IMR-90 (cell line): ENCODE data around the gene MSMO1. TPM values are rescaled to one million over a fixed set of nuclear protein-coding genes. Genes with fewer than 3 reads are reported as not detected.

Experiments
- ATAC-seq: fragments of 200-7000 bp; cut with Tn5 transposase; 2 replicates; pipeline ENCODE4 v1.9.1; 2020; ENCODE audit warnings: low read depth, mild to moderate bottlenecking, moderate library complexity
- BruUV-seq: library from RNA; stranded (reverse); fragments of 400-500 nt; replicated peaks from 2 replicates; lab custom pipeline; 2021; lab: Mats Ljungman, UMichigan
- CTCF ChIA-PET: fragments of 300-600 bp; formaldehyde crosslinking; extraction: SDS; loops from one replicate; lab custom pipeline; 2021; ENCODE audit warnings: antibody characterized with exemption; lab: Yijun Ruan, JAX
- POLR2A ChIA-PET: fragments of 300-600 bp; sonication (Branson Sonifier 250); formaldehyde crosslinking; loops from one replicate; lab custom pipeline; 2022; ENCODE audit warnings: antibody characterized with exemption; ENCODE audit not compliant: unreplicated experiment; lab: Charles Lee
- DNase-seq: peaks from one replicate; pipeline ENCODE4 v3.0.0; 2013
- H2AFZ ChIP-seq: replicated peaks from 2 replicates; pipeline ENCODE3; 2013; ENCODE audit warnings: low read length, mild to moderate bottlenecking; ENCODE audit not compliant: poor library complexity
- H2AK5ac ChIP-seq: 2 replicates; pipeline ENCODE4 v1.6.1; 2013; ENCODE audit warnings: low read depth, low read length, inconsistent platforms
- H2AK9ac ChIP-seq: replicated peaks from 2 replicates; pipeline ENCODE3; 2013; ENCODE audit warnings: mild to moderate bottlenecking, low read depth, low read length, moderate library complexity; ENCODE audit not compliant: poor library complexity
- H2BK120ac ChIP-seq: 2 replicates; pipeline ENCODE4 v1.6.1; 2013; ENCODE audit warnings: low read depth, low read length, inconsistent platforms
- H2BK15ac ChIP-seq: 3 replicates; pipeline ENCODE4 v1.6.1; 2013; ENCODE audit warnings: low read depth, low read length, inconsistent platforms
- H2BK20ac ChIP-seq: 2 replicates; pipeline ENCODE4 v1.6.1; 2013; ENCODE audit warnings: low read depth, mild to moderate bottlenecking, inconsistent platforms, low read length, moderate library complexity
- H2BK5ac ChIP-seq: 2 replicates; pipeline ENCODE4 v1.6.1; 2013; ENCODE audit warnings: mild to moderate bottlenecking, low read depth, low read length, inconsistent platforms; ENCODE audit not compliant: poor library complexity, severe bottlenecking
- H3K14ac ChIP-seq: replicated peaks from 2 replicates; pipeline ENCODE4 v1.6.1; 2013; ENCODE audit warnings: low read depth, low read length, inconsistent platforms
- H3K18ac ChIP-seq: 2 replicates; pipeline ENCODE4 v1.6.1; 2013; ENCODE audit warnings: low read depth, low read length, control low read depth
- H3K23ac ChIP-seq: 2 replicates; pipeline ENCODE4 v1.6.1; 2013; ENCODE audit warnings: low read depth, low read length, inconsistent platforms
- H3K27ac ChIP-seq: 2 replicates; pipeline ENCODE4 v1.5.1; 2013; ENCODE audit warnings: mild to moderate bottlenecking, control low read depth, low read length; ENCODE audit not compliant: insufficient read depth
- H3K27me3 ChIP-seq: 2 replicates; pipeline ENCODE4 v1.6.1; 2013; ENCODE audit warnings: low read length; ENCODE audit not compliant: control insufficient read depth, insufficient read depth
- H3K36me3 ChIP-seq: 2 replicates; pipeline ENCODE4 v1.6.1; 2013; ENCODE audit warnings: low read length, mixed read lengths; ENCODE audit not compliant: control insufficient read depth, insufficient read depth
- H3K4ac ChIP-seq: 2 replicates; pipeline ENCODE4 v1.6.1; 2013; ENCODE audit warnings: low read depth, low read length, inconsistent platforms
- H3K4me1 ChIP-seq: 2 replicates; pipeline ENCODE4 v1.6.1; 2013; ENCODE audit warnings: low read length, mixed read lengths; ENCODE audit not compliant: control insufficient read depth, insufficient read depth
- H3K4me2 ChIP-seq: 2 replicates; pipeline ENCODE4 v1.6.1; 2013; ENCODE audit warnings: low read depth, mild to moderate bottlenecking, control low read depth, low read length, moderate library complexity
- H3K4me3 ChIP-seq: 2 replicates; pipeline ENCODE4 v1.5.1; 2013; ENCODE audit warnings: low read depth, mild to moderate bottlenecking, control low read depth, low read length, moderate library complexity; ENCODE audit not compliant: insufficient read depth
- H3K56ac ChIP-seq: 2 replicates; pipeline ENCODE4 v1.6.1; 2013; ENCODE audit warnings: low read length, inconsistent platforms; ENCODE audit not compliant: insufficient read depth; ENCODE audit errors: extremely low read depth
- H3K79me1 ChIP-seq, 2 experiments: 2 replicates each; pipeline ENCODE4 v1.6.1; 2013; ENCODE audit warnings: low read length in 2 of 2, inconsistent platforms in 1 of 2, low read depth in 1 of 2
- H3K9ac ChIP-seq: 2 replicates; pipeline ENCODE4 v1.6.1; 2013; ENCODE audit warnings: low read depth, low read length, control low read depth
- H3K9me1 ChIP-seq: 2 replicates; pipeline ENCODE4 v1.6.1; 2013; ENCODE audit warnings: low read length, inconsistent platforms; ENCODE audit not compliant: insufficient read depth
- H3K9me3 ChIP-seq: 2 replicates; pipeline ENCODE4 v1.6.1; 2013; ENCODE audit warnings: low read length; ENCODE audit not compliant: control insufficient read depth, insufficient read depth
- H4K20me1 ChIP-seq: 2 replicates; pipeline ENCODE4 v1.6.1; 2013; ENCODE audit warnings: low read length, inconsistent platforms; ENCODE audit not compliant: insufficient read depth
- H4K5ac ChIP-seq: 2 replicates; pipeline ENCODE4 v1.6.1; 2013; ENCODE audit warnings: mild to moderate bottlenecking, low read depth, low read length, control low read depth
- H4K8ac ChIP-seq, 2 experiments: 2 replicates each; pipeline ENCODE4 v1.6.1; 2013; ENCODE audit warnings: low read depth in 2 of 2, low read length in 2 of 2, control low read depth in 1 of 2, inconsistent platforms in 1 of 2
- H4K91ac ChIP-seq: 2 replicates; pipeline ENCODE4 v1.6.1; 2013; ENCODE audit warnings: low read depth, low read length, inconsistent platforms; ENCODE audit not compliant: insufficient read depth
- BHLHE40 ChIP-seq: fragments of 150-350 bp; IDR thresholded peaks from 2 replicates; pipeline ENCODE4 v1.6.1; 2016; ENCODE audit warnings: mild to moderate bottlenecking, low read depth, low read length
- CEBPB ChIP-seq: IDR thresholded peaks from 2 replicates; pipeline ENCODE4 v1.6.1; 2012; ENCODE audit warnings: low read depth, low read length, improper control_type of control experiment
- CHD1 ChIP-seq: IDR thresholded peaks from 2 replicates; pipeline ENCODE4 v1.6.1; 2012; ENCODE audit warnings: low read depth, low read length, improper control_type of control experiment
- FOS ChIP-seq: fragments of 150-350 bp; IDR thresholded peaks from 2 replicates; pipeline ENCODE4 v1.6.1; 2016; ENCODE audit warnings: low read depth, low read length
- MAFK ChIP-seq: IDR thresholded peaks from 2 replicates; pipeline ENCODE4 v1.6.1; 2012; ENCODE audit warnings: low read depth, low read length, improper control_type of control experiment
- MAZ ChIP-seq: IDR thresholded peaks from 2 replicates; pipeline ENCODE4 v1.6.1; 2012; ENCODE audit warnings: low read depth, mild to moderate bottlenecking, low read length, improper control_type of control experiment, moderate library complexity, borderline replicate concordance
- MXI1 ChIP-seq: IDR thresholded peaks from 2 replicates; pipeline ENCODE4 v1.6.1; 2012; ENCODE audit warnings: low read depth, mild to moderate bottlenecking, low read length, moderate library complexity, borderline replicate concordance
- NFE2L2 ChIP-seq: fragments of 150-350 bp; IDR thresholded peaks from 2 replicates; pipeline ENCODE4 v1.6.1; 2016; ENCODE audit warnings: low read depth, mild to moderate bottlenecking, low read length
- POLR2A ChIP-seq: IDR thresholded peaks from 2 replicates; pipeline ENCODE4 v1.6.1; 2012; ENCODE audit warnings: mild to moderate bottlenecking, low read depth, low read length
- RAD21 ChIP-seq: IDR thresholded peaks from 2 replicates; pipeline ENCODE4 v1.6.1; 2012; ENCODE audit warnings: low read length, improper control_type of control experiment
- RCOR1 ChIP-seq: IDR thresholded peaks from 2 replicates; pipeline ENCODE4 v1.6.1; 2012; ENCODE audit warnings: mild to moderate bottlenecking, low read length, improper control_type of control experiment; ENCODE audit not compliant: insufficient replicate concordance
- RFX5 ChIP-seq: IDR thresholded peaks from 2 replicates; pipeline ENCODE4 v1.8.0; 2012; ENCODE audit warnings: low read depth, mild to moderate bottlenecking, low read length, moderate library complexity
- SMC3 ChIP-seq: fragments of 150-350 bp; IDR thresholded peaks from 2 replicates; pipeline ENCODE4 v1.6.1; 2016; ENCODE audit warnings: low read depth, mild to moderate bottlenecking, antibody characterized with exemption, low read length, moderate library complexity
- WGBS, 2 experiments: methylation state at CpG; one replicate each; pipeline versions ENCODE4 v1.1.5 to v1.1.7; 2013; ENCODE audit warnings: missing lambda C conversion rate in 2 of 2; ENCODE audit not compliant: insufficient read length in 1 of 2; ENCODE audit errors: extremely low coverage in 2 of 2; 5-methylcytosine and 5-hydroxymethylcytosine counted together
- dilution Hi-C: fragments of 300-500 bp; cut with HindIII; formaldehyde crosslinking; loops from one replicate; pipeline ENCODE4 v1.14.3; 2018; ENCODE audit warnings: low sequenced_read_pairs; ENCODE audit not compliant: unreplicated experiment
- in situ Hi-C: fragments of 300-500 bp; cut with MboI; formaldehyde crosslinking; loops from 3 replicates; pipeline ENCODE4 v1.14.3; 2019; ENCODE audit warnings: low sequenced_read_pairs, inconsistent platforms, mixed read lengths
- intact Hi-C: fragments of 100-400 bp; cut with micrococcal nuclease; formaldehyde crosslinking; loops from 2 replicates; pipeline ENCODE4 v1.10.0; 2022
- polyA plus RNA-seq, 3 experiments: library from polyadenylated mRNA; depleted of rRNA; stranded (reverse); fragments of >200 nt; gene quantifications; 2 replicates each; pipeline ENCODE4 v1.2.3, GENCODE V29; 2012; ENCODE audit warnings: low replicate concordance in 1 of 3
- total RNA-seq: library from RNA; depleted of rRNA; stranded (reverse); fragments of >200 nt; gene quantifications from 2 replicates; pipeline ENCODE4 v1.2.3, GENCODE V29; 2012
- TF ChIP-seq, protein P1 (sequence below): fragments of 150-350 bp; IDR thresholded peaks from 2 replicates; pipeline ENCODE4 v1.6.1; 2016; ENCODE audit warnings: low read depth, mild to moderate bottlenecking, low read length, moderate library complexity, borderline replicate concordance
- TF ChIP-seq, protein P2 (sequence below): fragments of 150-350 bp; IDR thresholded peaks from 2 replicates; pipeline ENCODE4 v1.6.1; 2017; ENCODE audit warnings: mild to moderate bottlenecking, antibody characterized with exemption, low read length, low read depth
- TF ChIP-seq, protein P3 (sequence below): conservative IDR thresholded peaks from 2 replicates; pipeline ENCODE4 v1.5.1; 2012; ENCODE audit warnings: mild to moderate bottlenecking, low read depth, low read length, improper control_type of control experiment

Gene MSMO1
- total and polyA plus RNA-seq, 2 of the 4 experiments (the other 2 are of a cell fraction), result 40.1 to 42.1 TPM

DNA sequence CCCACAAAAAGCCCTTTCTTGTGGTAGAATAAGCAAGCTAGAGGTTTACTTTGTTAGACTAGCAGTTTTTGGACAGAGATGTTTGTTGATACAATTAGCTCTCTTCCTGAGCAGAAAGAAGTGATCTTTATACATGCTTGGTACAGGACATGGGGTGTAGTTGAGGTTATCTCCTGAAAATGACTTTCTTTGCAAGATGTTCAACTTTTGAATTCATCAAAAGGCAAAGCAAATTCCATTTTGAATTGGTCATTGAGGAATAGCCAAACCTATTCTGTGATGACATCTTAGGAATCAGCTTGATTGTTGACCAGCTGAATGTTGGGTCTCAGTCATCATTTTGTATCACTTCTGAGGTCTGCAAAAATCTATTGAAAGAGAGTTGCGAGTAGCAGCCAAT, 55.2 kb downstream of the MSMO1 start:
- intact Hi-C loops (no loop called here), in situ Hi-C loops (no loop called here), dilution Hi-C loops (no loop called here)
- Histone ChIP-seq H3K18ac (no peak overlapping the region), H2AK9ac (no peak overlapping the region), H4K8ac (no peak overlapping the region), H4K20me1 (no peaks in the 10 kb centered on the region), H3K4me2 (no peak overlapping the region), H4K5ac (no peak overlapping the region), H3K9me1 (no peaks in the 10 kb centered on the region), H4K91ac (no peak overlapping the region), H2BK15ac (no peak overlapping the region), H2AK5ac (no peak overlapping the region), H2BK20ac (no peak overlapping the region), H3K4me3 (no peak overlapping the region), H3K79me1 (no peaks in the 10 kb centered on the region), H3K27ac (no peak overlapping the region), H3K36me3 (no peaks in the 10 kb centered on the region), H3K9me3 (no peaks in the 10 kb centered on the region), H2BK120ac (no peak overlapping the region), H2AFZ (no peak overlapping the region), H3K23ac (no peak overlapping the region), H3K4ac (no peak overlapping the region), H3K9ac (no peak overlapping the region), H3K56ac (no peak overlapping the region), H3K4me1 (no peaks in the 10 kb centered on the region), H3K14ac (no peak overlapping the region), H2BK5ac (no peak overlapping the region), H3K27me3 (peaks cover 2% of the 10 kb centered on the region; the same call in 1 of the 2 replicates)
- TF ChIP-seq BHLHE40 (no peak), POLR2A (no peak), MAFK (no peak), CEBPB (no peak), RFX5 (no peak), MAZ (no peak), NFE2L2 (no peak), SMC3 (no peak), RCOR1 (no peak), CHD1 (no peak), RAD21 (no peak), MXI1 (no peak), FOS (no peak)
- TF ChIP-seq, protein P1, sequence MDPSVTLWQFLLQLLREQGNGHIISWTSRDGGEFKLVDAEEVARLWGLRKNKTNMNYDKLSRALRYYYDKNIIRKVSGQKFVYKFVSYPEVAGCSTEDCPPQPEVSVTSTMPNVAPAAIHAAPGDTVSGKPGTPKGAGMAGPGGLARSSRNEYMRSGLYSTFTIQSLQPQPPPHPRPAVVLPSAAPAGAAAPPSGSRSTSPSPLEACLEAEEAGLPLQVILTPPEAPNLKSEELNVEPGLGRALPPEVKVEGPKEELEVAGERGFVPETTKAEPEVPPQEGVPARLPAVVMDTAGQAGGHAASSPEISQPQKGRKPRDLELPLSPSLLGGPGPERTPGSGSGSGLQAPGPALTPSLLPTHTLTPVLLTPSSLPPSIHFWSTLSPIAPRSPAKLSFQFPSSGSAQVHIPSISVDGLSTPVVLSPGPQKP, result no peak
- TF ChIP-seq, protein P2, sequence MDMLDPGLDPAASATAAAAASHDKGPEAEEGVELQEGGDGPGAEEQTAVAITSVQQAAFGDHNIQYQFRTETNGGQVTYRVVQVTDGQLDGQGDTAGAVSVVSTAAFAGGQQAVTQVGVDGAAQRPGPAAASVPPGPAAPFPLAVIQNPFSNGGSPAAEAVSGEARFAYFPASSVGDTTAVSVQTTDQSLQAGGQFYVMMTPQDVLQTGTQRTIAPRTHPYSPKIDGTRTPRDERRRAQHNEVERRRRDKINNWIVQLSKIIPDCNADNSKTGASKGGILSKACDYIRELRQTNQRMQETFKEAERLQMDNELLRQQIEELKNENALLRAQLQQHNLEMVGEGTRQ, result no peak
- TF ChIP-seq, protein P3, sequence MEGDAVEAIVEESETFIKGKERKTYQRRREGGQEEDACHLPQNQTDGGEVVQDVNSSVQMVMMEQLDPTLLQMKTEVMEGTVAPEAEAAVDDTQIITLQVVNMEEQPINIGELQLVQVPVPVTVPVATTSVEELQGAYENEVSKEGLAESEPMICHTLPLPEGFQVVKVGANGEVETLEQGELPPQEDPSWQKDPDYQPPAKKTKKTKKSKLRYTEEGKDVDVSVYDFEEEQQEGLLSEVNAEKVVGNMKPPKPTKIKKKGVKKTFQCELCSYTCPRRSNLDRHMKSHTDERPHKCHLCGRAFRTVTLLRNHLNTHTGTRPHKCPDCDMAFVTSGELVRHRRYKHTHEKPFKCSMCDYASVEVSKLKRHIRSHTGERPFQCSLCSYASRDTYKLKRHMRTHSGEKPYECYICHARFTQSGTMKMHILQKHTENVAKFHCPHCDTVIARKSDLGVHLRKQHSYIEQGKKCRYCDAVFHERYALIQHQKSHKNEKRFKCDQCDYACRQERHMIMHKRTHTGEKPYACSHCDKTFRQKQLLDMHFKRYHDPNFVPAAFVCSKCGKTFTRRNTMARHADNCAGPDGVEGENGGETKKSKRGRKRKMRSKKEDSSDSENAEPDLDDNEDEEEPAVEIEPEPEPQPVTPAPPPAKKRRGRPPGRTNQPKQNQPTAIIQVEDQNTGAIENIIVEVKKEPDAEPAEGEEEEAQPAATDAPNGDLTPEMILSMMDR, result no peak
- DNase-seq (no peak), ATAC-seq (no peak)
- BruUV-seq, result no TSS peak
- ChIA-PET POLR2A (no interaction called here), CTCF (no interaction called here)
- no CpG with 5 or more reads among the region's 1 CpG for WGBS, 2 experiments
